ENCODE results near the gene KDM7A.

- no peak for TF ChIP-seq CTCF (IDR thresholded peaks at IDR 0.05)
- no peak for TF ChIP-seq ZFX (IDR thresholded peaks at IDR 0.05; ENCODE audit: borderline replicate concordance)
These were observed 92.6 kb downstream of the KDM7A start for GRCh38 chr7:140084142-140084655.

Measured in 22Rv1 (cell line).